Keratinocyte (primary cell): ENCODE data around the gene GP5. TPM values are rescaled to one million over a fixed set of nuclear protein-coding genes. Genes with fewer than 3 reads are reported as not detected.
A peak's percentile ranks its signal among the peaks of the same experiment; 100 is the strongest.

Experiments
- DNase-seq: peaks from one replicate; pipeline ENCODE4 v3.0.0-alpha.2; 2011; ENCODE audit warnings: low read depth, missing footprints, low spot score
- FAIRE-seq: peaks from 2 replicates; lab custom pipeline; 2011; peaks lifted over from hg19 to GRCh38; lab: Jason Lieb, UNC
- H2AFZ ChIP-seq: 2 replicates; pipeline ENCODE4 v1.6.0; 2012; ENCODE audit warnings: low read length, control low read depth, inconsistent platforms; ENCODE audit not compliant: control insufficient read depth
- H3K27ac ChIP-seq: 2 replicates; pipeline ENCODE4 v1.5.1; 2011; ENCODE audit warnings: low read length; ENCODE audit not compliant: control insufficient read depth, insufficient read depth
- H3K27me3 ChIP-seq: 3 replicates; pipeline ENCODE4 v1.6.0; 2011; ENCODE audit warnings: low read length; ENCODE audit not compliant: control insufficient read depth, insufficient read depth; ENCODE audit errors: extremely low read depth
- H3K36me3 ChIP-seq, 2 experiments: 2 replicates in 1 of 2; 3 replicates in 1 of 2; pipeline ENCODE4 v1.5.1; 2011; ENCODE audit warnings: low read length in 2 of 2, mild to moderate bottlenecking in 1 of 2; ENCODE audit not compliant: control insufficient read depth in 2 of 2, insufficient read depth in 2 of 2; ENCODE audit errors: extremely low read depth in 1 of 2
- H3K4me1 ChIP-seq: 3 replicates; pipeline ENCODE4 v1.5.1; 2011; ENCODE audit warnings: low read length; ENCODE audit not compliant: control insufficient read depth, insufficient read depth; ENCODE audit errors: extremely low read depth
- H3K4me2 ChIP-seq: 3 replicates; pipeline ENCODE4 v1.6.0; 2011; ENCODE audit warnings: low read depth, low read length; ENCODE audit not compliant: control insufficient read depth, insufficient read depth; ENCODE audit errors: extremely low read depth
- H3K4me3 ChIP-seq, 3 experiments: fragments of 200-600 bp in 1 of 3; sonication (generic) in 1 of 3; 2 replicates in 2 of 3; 3 replicates in 1 of 3; pipeline ENCODE4 v1.5.1; 2011 to 2016; ENCODE audit warnings: low read length in 3 of 3, mild to moderate bottlenecking in 3 of 3, control low read depth in 2 of 3, inconsistent platforms in 1 of 3, low read depth in 1 of 3, mixed read lengths in 1 of 3, mixed run types in 1 of 3, moderate library complexity in 1 of 3; ENCODE audit not compliant: control insufficient read depth in 2 of 3, insufficient read depth in 2 of 3; ENCODE audit errors: extremely low read depth in 1 of 3
- H3K79me2 ChIP-seq: 2 replicates; pipeline ENCODE4 v1.6.0; 2012; ENCODE audit warnings: low read length; ENCODE audit not compliant: control insufficient read depth, insufficient read depth
- H3K9ac ChIP-seq: 3 replicates; pipeline ENCODE4 v1.6.0; 2011; ENCODE audit warnings: low read length; ENCODE audit not compliant: control insufficient read depth, insufficient read depth; ENCODE audit errors: extremely low read depth
- H3K9me1 ChIP-seq: 3 replicates; pipeline ENCODE4 v1.6.0; 2011; ENCODE audit warnings: low read length; ENCODE audit not compliant: control insufficient read depth, insufficient read depth; ENCODE audit errors: extremely low read depth
- H3K9me3 ChIP-seq: 2 replicates; pipeline ENCODE4 v1.5.1; 2012; ENCODE audit warnings: low read depth, low read length; ENCODE audit not compliant: control insufficient read depth
- H4K20me1 ChIP-seq: 3 replicates; pipeline ENCODE4 v1.6.0; 2011; ENCODE audit warnings: low read length; ENCODE audit not compliant: control insufficient read depth, insufficient read depth; ENCODE audit errors: extremely low read depth
- CTCF ChIP-seq, 3 experiments: IDR thresholded peaks in 1 of 3; conservative IDR thresholded peaks in 1 of 3; optimal IDR thresholded peaks in 1 of 3; 2 replicates in 2 of 3; 3 replicates in 1 of 3; pipeline versions ENCODE3 to v1.5.1; 2011; ENCODE audit warnings: low read length in 3 of 3, mild to moderate bottlenecking in 3 of 3, moderate library complexity in 2 of 3, control low read depth in 1 of 3, inconsistent platforms in 1 of 3; ENCODE audit not compliant: insufficient read depth in 2 of 3; ENCODE audit errors: extremely low read depth in 1 of 3
- EZH2 ChIP-seq: IDR thresholded peaks from one replicate; pipeline ENCODE4 v1.6.1; 2012; ENCODE audit warnings: inconsistent platforms, mild to moderate bottlenecking, low read length, moderate library complexity
- dilution Hi-C: fragments of 300-500 bp; cut with MboI; formaldehyde crosslinking; loops from one replicate; pipeline ENCODE4 v1.7.0; 2020; ENCODE audit warnings: low sequenced_read_pairs; ENCODE audit not compliant: extremely low pct_ligation_motif_present
- polyA plus RNA-seq, 5 experiments: library from polyadenylated mRNA; depleted of rRNA in 3 of 5; stranded (reverse) in 3 of 5; stranded (forward) in 1 of 5; unstranded in 1 of 5; fragments of >200 nt; gene quantifications; 1 replicate in 1 of 5; 2 replicates in 3 of 5; 3 replicates in 1 of 5; pipeline versions ENCODE4 v1.2.1 to v1.2.3, GENCODE V29; 2011 to 2012; ENCODE audit warnings: missing spikeins in 2 of 5, low read depth in 1 of 5, low replicate concordance in 1 of 5

GP5 gene
- polyA plus RNA-seq, 1 donor (not counting 4 experiments of a cell fraction or from before 2014, with no cell fraction given), result 0.04 TPM

GRCh38 chr3:194397757-194398312 lies 1.2 kb downstream of the GP5 start:
- Histone ChIP-seq H2AFZ (no peak overlapping the region), H3K9me1 (no peaks in the 10 kb centered on the region), H3K27ac (no peak overlapping the region), H3K27me3 (peaks cover 24% of the 10 kb centered on the region), H3K4me3 (peak overlapping the region in 1 of 3 experiments; percentile 43), H3K9ac (no peak overlapping the region), H3K36me3 (no peaks in the 10 kb centered on the region), H3K79me2 (no peaks in the 10 kb centered on the region), H3K4me1 (peaks cover 13% of the 10 kb centered on the region), H4K20me1 (no peaks in the 10 kb centered on the region), H3K9me3 (no peaks in the 10 kb centered on the region), H3K4me2 (peak overlapping the region; percentile 65)
- no peak for TF ChIP-seq CTCF (optimal IDR thresholded peaks at IDR 0.05 in 1 of 3, IDR thresholded peaks at IDR 0.05 in 1 of 3, conservative IDR thresholded peaks at IDR 0.05 in 1 of 3; ENCODE audit: extremely low read depth in 1 of 3, insufficient read depth in 2 of 3, low read length in 3 of 3)
- dilution Hi-C loops, result no loop called here
- DNase-seq (no peak), FAIRE-seq (no peak)

GRCh38 chr3:194396859-194397756 lies 2.0 kb downstream of the GP5 start:
- DNase-seq, result no peak
- peak overlapping the region in 1 of 3 experiments; percentile 43 for H3K4me3 ChIP-seq
- H3K27ac ChIP-seq, result no peak overlapping the region
- peaks cover 24% of the 10 kb centered on the region for H3K27me3 ChIP-seq
- peak overlapping the region; percentile 65 for H3K4me2 ChIP-seq
- dilution Hi-C loops, result no loop called here
- no peaks in the 10 kb centered on the region for H3K79me2 ChIP-seq
- peaks cover 13% of the 10 kb centered on the region for H3K4me1 ChIP-seq
- H3K36me3 ChIP-seq, result no peaks in the 10 kb centered on the region
- H3K9me3 ChIP-seq, result no peaks in the 10 kb centered on the region
- no peak for TF ChIP-seq EZH2
- TF ChIP-seq CTCF (optimal IDR thresholded peaks at IDR 0.05 in 1 of 3, IDR thresholded peaks at IDR 0.05 in 1 of 3, conservative IDR thresholded peaks at IDR 0.05 in 1 of 3; ENCODE audit: extremely low read depth in 1 of 3, insufficient read depth in 2 of 3, low read length in 3 of 3), result no peak
- no peaks in the 10 kb centered on the region for H3K9me1 ChIP-seq
- FAIRE-seq, result no peak
- H3K9ac ChIP-seq, result no peak overlapping the region
- H2AFZ ChIP-seq, result peak overlapping the region; percentile 27
- no peaks in the 10 kb centered on the region for H4K20me1 ChIP-seq
